ENCODE data around the gene CCDC171.

DNA sequence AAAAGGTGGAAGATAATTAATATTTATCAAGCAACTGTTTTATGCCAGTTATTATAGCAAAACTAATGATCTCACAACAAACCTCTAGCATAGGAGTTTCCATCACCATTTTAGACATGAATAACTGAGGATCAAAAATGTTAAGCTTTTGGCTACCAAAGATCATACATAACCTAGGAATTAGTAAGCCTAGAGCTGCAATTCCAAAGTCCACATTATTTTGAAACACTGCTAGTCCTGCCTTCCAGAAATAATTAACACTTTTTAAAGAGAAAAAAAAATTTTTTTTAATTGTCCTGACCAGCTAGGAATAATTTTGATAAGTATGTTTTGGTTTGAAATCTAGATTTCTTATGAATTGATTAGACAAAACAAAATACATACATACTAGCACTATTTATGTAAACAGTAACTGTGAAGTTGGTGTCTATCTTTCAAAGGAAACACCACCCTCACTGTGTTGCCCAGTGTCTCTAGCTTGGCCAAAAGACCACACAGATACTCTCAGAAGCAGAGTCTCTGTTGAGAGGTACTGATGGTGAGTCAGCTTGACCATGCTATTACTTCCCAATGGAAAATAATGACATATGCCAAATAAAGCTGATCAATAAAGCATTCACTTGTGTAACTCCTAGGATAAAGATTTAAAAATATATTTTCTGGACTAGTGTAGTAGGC lies 422.4 kb downstream of the CCDC171 start:
- TF ChIP-seq, protein P1, sequence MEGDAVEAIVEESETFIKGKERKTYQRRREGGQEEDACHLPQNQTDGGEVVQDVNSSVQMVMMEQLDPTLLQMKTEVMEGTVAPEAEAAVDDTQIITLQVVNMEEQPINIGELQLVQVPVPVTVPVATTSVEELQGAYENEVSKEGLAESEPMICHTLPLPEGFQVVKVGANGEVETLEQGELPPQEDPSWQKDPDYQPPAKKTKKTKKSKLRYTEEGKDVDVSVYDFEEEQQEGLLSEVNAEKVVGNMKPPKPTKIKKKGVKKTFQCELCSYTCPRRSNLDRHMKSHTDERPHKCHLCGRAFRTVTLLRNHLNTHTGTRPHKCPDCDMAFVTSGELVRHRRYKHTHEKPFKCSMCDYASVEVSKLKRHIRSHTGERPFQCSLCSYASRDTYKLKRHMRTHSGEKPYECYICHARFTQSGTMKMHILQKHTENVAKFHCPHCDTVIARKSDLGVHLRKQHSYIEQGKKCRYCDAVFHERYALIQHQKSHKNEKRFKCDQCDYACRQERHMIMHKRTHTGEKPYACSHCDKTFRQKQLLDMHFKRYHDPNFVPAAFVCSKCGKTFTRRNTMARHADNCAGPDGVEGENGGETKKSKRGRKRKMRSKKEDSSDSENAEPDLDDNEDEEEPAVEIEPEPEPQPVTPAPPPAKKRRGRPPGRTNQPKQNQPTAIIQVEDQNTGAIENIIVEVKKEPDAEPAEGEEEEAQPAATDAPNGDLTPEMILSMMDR (IDR thresholded peaks at IDR 0.05 in 2 of 3, conservative IDR thresholded peaks at IDR 0.05 in 1 of 3; ENCODE audit: borderline replicate concordance in 1 of 3, insufficient read depth in 1 of 3, low read depth in 2 of 3, low read length in 2 of 3) = no peak
- TF ChIP-seq ZFX (IDR thresholded peaks at IDR 0.05) = no peak
- no peak for TF ChIP-seq POLR2A (IDR thresholded peaks at IDR 0.05; ENCODE audit: borderline replicate concordance, extremely low read depth, insufficient read depth, insufficient read length)
- TF ChIP-seq, protein P2, sequence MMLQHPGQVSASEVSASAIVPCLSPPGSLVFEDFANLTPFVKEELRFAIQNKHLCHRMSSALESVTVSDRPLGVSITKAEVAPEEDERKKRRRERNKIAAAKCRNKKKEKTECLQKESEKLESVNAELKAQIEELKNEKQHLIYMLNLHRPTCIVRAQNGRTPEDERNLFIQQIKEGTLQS (IDR thresholded peaks at IDR 0.05) = no peak
- no peak for TF ChIP-seq EZH2 (IDR thresholded peaks at IDR 0.05)
- TF ChIP-seq POLR2AphosphoS5 (IDR thresholded peaks at IDR 0.05; ENCODE audit: low read depth, low read length) = no peak
- no peak for TF ChIP-seq CEBPB (IDR thresholded peaks at IDR 0.05; ENCODE audit: low read depth)
- no peak for TF ChIP-seq SP1 (IDR thresholded peaks at IDR 0.05; ENCODE audit: low read depth)
- TF ChIP-seq TCF7L2 (IDR thresholded peaks at IDR 0.05; ENCODE audit: borderline replicate concordance, extremely low read depth, insufficient read depth, insufficient read length) = no peak
- no peak for TF ChIP-seq EZH2phosphoT487 (IDR thresholded peaks at IDR 0.05; ENCODE audit: borderline replicate concordance)
- TF ChIP-seq, protein P3, sequence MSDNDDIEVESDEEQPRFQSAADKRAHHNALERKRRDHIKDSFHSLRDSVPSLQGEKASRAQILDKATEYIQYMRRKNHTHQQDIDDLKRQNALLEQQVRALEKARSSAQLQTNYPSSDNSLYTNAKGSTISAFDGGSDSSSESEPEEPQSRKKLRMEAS (IDR thresholded peaks at IDR 0.05) = no peak
- TF ChIP-seq, protein P4, sequence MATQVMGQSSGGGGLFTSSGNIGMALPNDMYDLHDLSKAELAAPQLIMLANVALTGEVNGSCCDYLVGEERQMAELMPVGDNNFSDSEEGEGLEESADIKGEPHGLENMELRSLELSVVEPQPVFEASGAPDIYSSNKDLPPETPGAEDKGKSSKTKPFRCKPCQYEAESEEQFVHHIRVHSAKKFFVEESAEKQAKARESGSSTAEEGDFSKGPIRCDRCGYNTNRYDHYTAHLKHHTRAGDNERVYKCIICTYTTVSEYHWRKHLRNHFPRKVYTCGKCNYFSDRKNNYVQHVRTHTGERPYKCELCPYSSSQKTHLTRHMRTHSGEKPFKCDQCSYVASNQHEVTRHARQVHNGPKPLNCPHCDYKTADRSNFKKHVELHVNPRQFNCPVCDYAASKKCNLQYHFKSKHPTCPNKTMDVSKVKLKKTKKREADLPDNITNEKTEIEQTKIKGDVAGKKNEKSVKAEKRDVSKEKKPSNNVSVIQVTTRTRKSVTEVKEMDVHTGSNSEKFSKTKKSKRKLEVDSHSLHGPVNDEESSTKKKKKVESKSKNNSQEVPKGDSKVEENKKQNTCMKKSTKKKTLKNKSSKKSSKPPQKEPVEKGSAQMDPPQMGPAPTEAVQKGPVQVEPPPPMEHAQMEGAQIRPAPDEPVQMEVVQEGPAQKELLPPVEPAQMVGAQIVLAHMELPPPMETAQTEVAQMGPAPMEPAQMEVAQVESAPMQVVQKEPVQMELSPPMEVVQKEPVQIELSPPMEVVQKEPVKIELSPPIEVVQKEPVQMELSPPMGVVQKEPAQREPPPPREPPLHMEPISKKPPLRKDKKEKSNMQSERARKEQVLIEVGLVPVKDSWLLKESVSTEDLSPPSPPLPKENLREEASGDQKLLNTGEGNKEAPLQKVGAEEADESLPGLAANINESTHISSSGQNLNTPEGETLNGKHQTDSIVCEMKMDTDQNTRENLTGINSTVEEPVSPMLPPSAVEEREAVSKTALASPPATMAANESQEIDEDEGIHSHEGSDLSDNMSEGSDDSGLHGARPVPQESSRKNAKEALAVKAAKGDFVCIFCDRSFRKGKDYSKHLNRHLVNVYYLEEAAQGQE (IDR thresholded peaks at IDR 0.05; ENCODE audit: low read depth) = no peak
- no peak for TF ChIP-seq JUND (IDR thresholded peaks at IDR 0.05)
- no peak for TF ChIP-seq ZNF274 (IDR thresholded peaks at IDR 0.05; ENCODE audit: low read depth, low read length)
